BLaER1 (cell line): ENCODE measurements around the gene PRKCE.

Source experiments
- H3K27ac ChIP-seq: shearing (Covaris generic); formaldehyde crosslinking; 2 replicates; pipeline ENCODE4 v1.8.1; 2022
- H3K27me3 ChIP-seq: shearing (Covaris generic); formaldehyde crosslinking; 2 replicates; pipeline ENCODE4 v1.8.1; 2022
- H3K36me3 ChIP-seq: shearing (Covaris generic); formaldehyde crosslinking; 2 replicates; pipeline ENCODE4 v1.8.1; 2022
- H3K4me1 ChIP-seq: shearing (Covaris generic); formaldehyde crosslinking; 2 replicates; pipeline ENCODE4 v1.8.1; 2022
- H3K4me2 ChIP-seq: shearing (Covaris generic); formaldehyde crosslinking; 2 replicates; pipeline ENCODE4 v1.8.1; 2022
- H3K4me3 ChIP-seq: shearing (Covaris generic); formaldehyde crosslinking; 2 replicates; pipeline ENCODE4 v1.8.1; 2022
- H3K9ac ChIP-seq: shearing (Covaris generic); formaldehyde crosslinking; 2 replicates; pipeline ENCODE4 v1.8.1; 2022
- H3K9me3 ChIP-seq: shearing (Covaris generic); formaldehyde crosslinking; 2 replicates; pipeline ENCODE4 v1.8.1; 2022
- H4K20me1 ChIP-seq: shearing (Covaris generic); formaldehyde crosslinking; 2 replicates; pipeline ENCODE4 v1.8.1; 2022
- Cebpa-rat ChIP-seq: shearing (Covaris generic); IDR thresholded peaks from 2 replicates; pipeline ENCODE4 v1.8.1; 2022

Gene PRKCE

GRCh38 chr2:46072101-46072820, 420.8 kb downstream of the PRKCE start:
- Histone ChIP-seq H3K27ac (no peak overlapping the region), H3K4me3 (no peak overlapping the region), H4K20me1 (no peaks in the 10 kb centered on the region; the same call in 1 of the 2 replicates), H3K9ac (no peak overlapping the region), H3K27me3 (no peaks in the 10 kb centered on the region), H3K36me3 (peaks cover 91% of the 10 kb centered on the region), H3K9me3 (no peaks in the 10 kb centered on the region), H3K4me2 (peak overlapping the region; percentile 2; the same call in 1 of the 2 replicates), H3K4me1 (peaks cover 21% of the 10 kb centered on the region)
- no peak for TF ChIP-seq Cebpa-rat

- Histone ChIP-seq H3K36me3 (peaks cover 82% of the 10 kb centered on the region), H3K9ac (no peak overlapping the region), H3K9me3 (no peaks in the 10 kb centered on the region), H3K27me3 (no peaks in the 10 kb centered on the region), H3K27ac (no peak overlapping the region), H3K4me1 (peaks cover 21% of the 10 kb centered on the region), H3K4me3 (no peak overlapping the region), H4K20me1 (no peaks in the 10 kb centered on the region; the same call in 1 of the 2 replicates), H3K4me2 (no peak overlapping the region)
- no peak for TF ChIP-seq Cebpa-rat
Observed at GRCh38 chr2:46073540-46074046, 422.1 kb downstream of the PRKCE start.

GRCh38 chr2:46074501-46074900, 423.0 kb downstream of the PRKCE start:
- no peak overlapping the region for H3K9ac ChIP-seq
- H3K27me3 ChIP-seq, result no peaks in the 10 kb centered on the region
- H3K4me2 ChIP-seq, result no peak overlapping the region
- no peaks in the 10 kb centered on the region for H4K20me1 ChIP-seq
- no peak overlapping the region for H3K27ac ChIP-seq
- H3K4me3 ChIP-seq, result no peak overlapping the region
- peaks cover 77% of the 10 kb centered on the region for H3K36me3 ChIP-seq
- H3K4me1 ChIP-seq, result peaks cover 21% of the 10 kb centered on the region
- H3K9me3 ChIP-seq, result no peaks in the 10 kb centered on the region
- TF ChIP-seq Cebpa-rat, result no peak

GRCh38 chr2:46075848-46076247, 424.4 kb downstream of the PRKCE start:
- Histone ChIP-seq H3K36me3 (peaks cover 77% of the 10 kb centered on the region), H4K20me1 (no peaks in the 10 kb centered on the region), H3K9me3 (no peaks in the 10 kb centered on the region), H3K4me1 (peaks cover 23% of the 10 kb centered on the region), H3K4me2 (no peak overlapping the region), H3K9ac (no peak overlapping the region), H3K27ac (no peak overlapping the region), H3K4me3 (no peak overlapping the region), H3K27me3 (no peaks in the 10 kb centered on the region)
- TF ChIP-seq Cebpa-rat, result no peak

- Histone ChIP-seq H3K4me1 (peaks cover 23% of the 10 kb centered on the region), H3K4me3 (no peak overlapping the region), H4K20me1 (no peaks in the 10 kb centered on the region), H3K27ac (no peak overlapping the region), H3K27me3 (no peaks in the 10 kb centered on the region), H3K4me2 (no peak overlapping the region), H3K36me3 (peaks cover 78% of the 10 kb centered on the region), H3K9me3 (no peaks in the 10 kb centered on the region), H3K9ac (no peak overlapping the region)
- TF ChIP-seq Cebpa-rat, result no peak
Observed at GRCh38 chr2:46076251-46076650, 424.8 kb downstream of the PRKCE start.

- Histone ChIP-seq H4K20me1 (peaks cover under 1% of the 10 kb centered on the region; the same call in 1 of the 2 replicates), H3K36me3 (peaks cover 79% of the 10 kb centered on the region), H3K4me1 (peaks cover 23% of the 10 kb centered on the region), H3K9ac (no peak overlapping the region), H3K4me3 (no peak overlapping the region), H3K9me3 (no peaks in the 10 kb centered on the region), H3K27me3 (no peaks in the 10 kb centered on the region), H3K27ac (no peak overlapping the region), H3K4me2 (no peak overlapping the region)
- no peak for TF ChIP-seq Cebpa-rat
Observed at GRCh38 chr2:46076875-46077274, 425.4 kb downstream of the PRKCE start.

GRCh38 chr2:46077522-46078107, 426.1 kb downstream of the PRKCE start:
- no peak for TF ChIP-seq Cebpa-rat
- peaks cover 83% of the 10 kb centered on the region for H3K36me3 ChIP-seq
- no peaks in the 10 kb centered on the region for H3K27me3 ChIP-seq
- H3K4me2 ChIP-seq, result no peak overlapping the region
- no peaks in the 10 kb centered on the region for H3K9me3 ChIP-seq
- no peak overlapping the region for H3K4me3 ChIP-seq
- H4K20me1 ChIP-seq, result peaks cover 8% of the 10 kb centered on the region
- peaks cover 23% of the 10 kb centered on the region for H3K4me1 ChIP-seq
- no peak overlapping the region for H3K27ac ChIP-seq
- H3K9ac ChIP-seq, result no peak overlapping the region

- H3K27ac ChIP-seq, result no peak overlapping the region
- H4K20me1 ChIP-seq, result peaks cover 19% of the 10 kb centered on the region
- TF ChIP-seq Cebpa-rat, result no peak
- no peak overlapping the region for H3K4me2 ChIP-seq
- H3K4me1 ChIP-seq, result peaks cover 29% of the 10 kb centered on the region
- no peak overlapping the region for H3K4me3 ChIP-seq
- H3K36me3 ChIP-seq, result peaks cover 83% of the 10 kb centered on the region
- no peak overlapping the region for H3K9ac ChIP-seq
- H3K9me3 ChIP-seq, result no peaks in the 10 kb centered on the region
- H3K27me3 ChIP-seq, result no peaks in the 10 kb centered on the region
Observed at GRCh38 chr2:46079985-46080560, 428.6 kb downstream of the PRKCE start.

GRCh38 chr2:46082531-46083485, 431.3 kb downstream of the PRKCE start:
- TF ChIP-seq Cebpa-rat, result peak; percentile 42; the same call in 1 of the 2 replicates
- H4K20me1 ChIP-seq, result peaks cover 19% of the 10 kb centered on the region
- H3K9me3 ChIP-seq, result no peaks in the 10 kb centered on the region
- H3K27ac ChIP-seq, result no peak overlapping the region
- H3K27me3 ChIP-seq, result no peaks in the 10 kb centered on the region
- H3K4me1 ChIP-seq, result peaks cover 29% of the 10 kb centered on the region
- H3K36me3 ChIP-seq, result peaks cover 85% of the 10 kb centered on the region
- peak overlapping the region; percentile 41 for H3K4me2 ChIP-seq
- no peak overlapping the region for H3K9ac ChIP-seq
- H3K4me3 ChIP-seq, result no peak overlapping the region
